Nephron (organoid): Measurements from ENCODE around the gene CNTNAP2.

Source experiments
- H3K27ac Mint-ChIP-seq, 3 experiments: 2 replicates each; pipeline ENCODE4 v1.8.0; 2020; ENCODE audit warnings: mixed read lengths in 3 of 3, mild to moderate bottlenecking in 2 of 3, moderate library complexity in 1 of 3
- H3K27me3 Mint-ChIP-seq: 2 replicates; pipeline ENCODE4 v1.8.0; 2021; ENCODE audit warnings: low read depth, mild to moderate bottlenecking, moderate library complexity, mixed read lengths
- H3K36me3 Mint-ChIP-seq: 2 replicates; pipeline ENCODE4 v1.8.0; 2020; ENCODE audit warnings: low read depth, mixed read lengths
- H3K4me1 Mint-ChIP-seq: 2 replicates; pipeline ENCODE4 v1.8.0; 2020; ENCODE audit warnings: mixed read lengths
- H3K4me3 Mint-ChIP-seq, 3 experiments: 2 replicates each; pipeline ENCODE4 v1.8.0; 2020; ENCODE audit warnings: mild to moderate bottlenecking in 3 of 3, mixed read lengths in 3 of 3, moderate library complexity in 2 of 3
- H3K9me3 Mint-ChIP-seq: 2 replicates; pipeline ENCODE4 v1.8.0; 2020; ENCODE audit warnings: mixed read lengths
- TF ChIP-seq, protein P1 (sequence below), 3 experiments: fragments of 200-600 bp; sonication (generic); IDR thresholded peaks; one replicate each; pipeline ENCODE4 v1.5.0; 2021; ENCODE audit warnings: antibody characterized with exemption in 3 of 3; ENCODE audit not compliant: unreplicated experiment in 3 of 3

Gene CNTNAP2

DNA sequence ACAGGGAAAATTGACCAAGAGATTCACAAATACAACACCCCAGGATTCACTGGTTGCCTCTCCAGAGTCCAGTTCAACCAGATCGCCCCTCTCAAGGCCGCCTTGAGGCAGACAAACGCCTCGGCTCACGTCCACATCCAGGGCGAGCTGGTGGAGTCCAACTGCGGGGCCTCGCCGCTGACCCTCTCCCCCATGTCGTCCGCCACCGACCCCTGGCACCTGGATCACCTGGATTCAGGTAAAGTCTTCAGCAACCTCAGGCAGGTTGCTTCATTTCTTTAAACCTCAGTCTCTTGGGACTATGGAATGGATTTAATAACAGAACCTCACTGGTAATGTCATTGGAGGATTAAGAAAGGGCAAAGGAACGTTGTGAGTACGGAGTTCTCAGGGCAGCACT is 2267.1 kb downstream of the CNTNAP2 start:
- Mint-ChIP-seq H3K4me3 (no peak overlapping the region), H3K9me3 (no peaks in the 10 kb centered on the region)
- TF ChIP-seq, protein P1, sequence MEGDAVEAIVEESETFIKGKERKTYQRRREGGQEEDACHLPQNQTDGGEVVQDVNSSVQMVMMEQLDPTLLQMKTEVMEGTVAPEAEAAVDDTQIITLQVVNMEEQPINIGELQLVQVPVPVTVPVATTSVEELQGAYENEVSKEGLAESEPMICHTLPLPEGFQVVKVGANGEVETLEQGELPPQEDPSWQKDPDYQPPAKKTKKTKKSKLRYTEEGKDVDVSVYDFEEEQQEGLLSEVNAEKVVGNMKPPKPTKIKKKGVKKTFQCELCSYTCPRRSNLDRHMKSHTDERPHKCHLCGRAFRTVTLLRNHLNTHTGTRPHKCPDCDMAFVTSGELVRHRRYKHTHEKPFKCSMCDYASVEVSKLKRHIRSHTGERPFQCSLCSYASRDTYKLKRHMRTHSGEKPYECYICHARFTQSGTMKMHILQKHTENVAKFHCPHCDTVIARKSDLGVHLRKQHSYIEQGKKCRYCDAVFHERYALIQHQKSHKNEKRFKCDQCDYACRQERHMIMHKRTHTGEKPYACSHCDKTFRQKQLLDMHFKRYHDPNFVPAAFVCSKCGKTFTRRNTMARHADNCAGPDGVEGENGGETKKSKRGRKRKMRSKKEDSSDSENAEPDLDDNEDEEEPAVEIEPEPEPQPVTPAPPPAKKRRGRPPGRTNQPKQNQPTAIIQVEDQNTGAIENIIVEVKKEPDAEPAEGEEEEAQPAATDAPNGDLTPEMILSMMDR (IDR thresholded peaks at IDR 0.05; ENCODE audit: unreplicated experiment in 3 of 3), result no peak

DNA sequence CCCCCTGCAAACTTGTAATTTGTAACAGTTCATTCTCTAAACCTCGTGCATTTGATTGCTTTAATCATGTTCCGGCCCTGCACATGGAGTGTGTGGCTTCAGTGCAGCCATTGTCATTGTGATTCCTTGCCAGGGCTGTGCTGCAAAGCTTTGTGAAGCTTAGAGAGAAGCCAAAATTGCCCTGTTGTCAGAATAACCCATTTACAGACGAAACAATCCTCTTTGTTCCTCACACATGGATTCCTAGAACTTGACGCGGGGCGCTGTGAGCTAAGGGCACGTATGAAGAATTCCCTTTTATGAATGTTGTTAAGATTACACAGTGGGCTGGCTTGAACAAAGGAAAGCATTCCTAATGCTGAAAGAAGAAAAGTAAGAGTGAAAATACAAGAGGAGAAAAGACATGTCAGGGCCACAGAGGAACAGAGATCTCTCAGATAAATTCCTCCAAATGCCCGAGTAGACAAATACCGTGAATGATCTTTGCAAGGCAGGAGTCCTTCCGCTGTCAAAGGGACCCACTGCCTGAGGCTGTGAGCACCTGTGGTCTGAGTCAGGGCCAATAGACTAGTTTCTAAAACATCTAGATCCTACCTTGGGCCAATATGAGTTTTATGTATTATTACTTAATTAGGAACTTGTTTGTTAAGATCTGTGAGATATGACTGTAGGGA is 2268.5 kb downstream of the CNTNAP2 start:
- TF ChIP-seq, protein P1 (IDR thresholded peaks at IDR 0.05; ENCODE audit: unreplicated experiment in 3 of 3), result no peak
- Mint-ChIP-seq H3K4me3 (no peak overlapping the region), H3K27me3 (no peaks in the 10 kb centered on the region), H3K9me3 (peaks cover 6% of the 10 kb centered on the region), H3K27ac (no peak overlapping the region), H3K4me1 (no peaks in the 10 kb centered on the region), H3K36me3 (peaks cover 10% of the 10 kb centered on the region)

More for the DNA sequence above, 2267.1 kb downstream of the CNTNAP2 start:
- H3K27me3 Mint-ChIP-seq, result no peaks in the 10 kb centered on the region
- H3K27ac Mint-ChIP-seq, result no peak overlapping the region
- no peaks in the 10 kb centered on the region for H3K4me1 Mint-ChIP-seq
- peaks cover 3% of the 10 kb centered on the region for H3K36me3 Mint-ChIP-seq

- H3K27me3 Mint-ChIP-seq, result no peaks in the 10 kb centered on the region
- H3K27ac Mint-ChIP-seq, result no peak overlapping the region
- H3K9me3 Mint-ChIP-seq, result peaks cover 6% of the 10 kb centered on the region
- peaks cover 10% of the 10 kb centered on the region for H3K36me3 Mint-ChIP-seq
- H3K4me1 Mint-ChIP-seq, result peaks cover 15% of the 10 kb centered on the region
- TF ChIP-seq, protein P1 (IDR thresholded peaks at IDR 0.05; ENCODE audit: unreplicated experiment in 3 of 3), result no peak
- H3K4me3 Mint-ChIP-seq, result no peak overlapping the region
Measured at GRCh38 chr7:148390381-148390780, 2273.8 kb downstream of the CNTNAP2 start.

- Mint-ChIP-seq H3K27me3 (peaks cover 8% of the 10 kb centered on the region), H3K27ac (peak overlapping the region in 2 of 3 experiments; percentile 33 to 55), H3K36me3 (peaks cover 10% of the 10 kb centered on the region), H3K4me3 (no peak overlapping the region), H3K9me3 (peaks cover 6% of the 10 kb centered on the region), H3K4me1 (peaks cover 25% of the 10 kb centered on the region)
- TF ChIP-seq, protein P1 (IDR thresholded peaks at IDR 0.05; ENCODE audit: unreplicated experiment in 3 of 3), result no peak
Measured at GRCh38 chr7:148391591-148391990, 2275.0 kb downstream of the CNTNAP2 start.

GRCh38 chr7:148394582-148394981 is 2278.0 kb downstream of the CNTNAP2 start:
- TF ChIP-seq, protein P1 (IDR thresholded peaks at IDR 0.05; ENCODE audit: unreplicated experiment in 3 of 3), result no peak
- Mint-ChIP-seq H3K4me3 (no peak overlapping the region), H3K27ac (no peak overlapping the region), H3K27me3 (peaks cover 16% of the 10 kb centered on the region), H3K9me3 (no peaks in the 10 kb centered on the region), H3K36me3 (peaks cover under 1% of the 10 kb centered on the region), H3K4me1 (peaks cover 28% of the 10 kb centered on the region)

GRCh38 chr7:148395352-148395811 is 2278.8 kb downstream of the CNTNAP2 start:
- Mint-ChIP-seq H3K27me3 (peaks cover 19% of the 10 kb centered on the region), H3K4me1 (peaks cover 29% of the 10 kb centered on the region), H3K36me3 (no peaks in the 10 kb centered on the region), H3K9me3 (no peaks in the 10 kb centered on the region), H3K4me3 (no peak overlapping the region), H3K27ac (no peak overlapping the region)
- TF ChIP-seq, protein P1 (IDR thresholded peaks at IDR 0.05; ENCODE audit: unreplicated experiment in 3 of 3), result no peak
